ENCODE data around the gene CYP1A1. TPM values are rescaled to one million over a fixed set of nuclear protein-coding genes. Genes with fewer than 3 reads are reported as not detected.

Gene CYP1A1
- total and polyA plus RNA-seq, 2 of the 13 experiments (the other 11 are each of a cell fraction or from before 2014, with no cell fraction given): 7.9 to 8.0 TPM

GRCh38 chr15:74768771-74769342 is 43.5 kb upstream of the CYP1A1 start (continued):
- TF ChIP-seq ZNF841 (CRISPR knock-in tag; IDR thresholded peaks at IDR 0.05; ENCODE audit: borderline replicate concordance) (no peak), ATF1 (CRISPR knock-in tag; IDR thresholded peaks at IDR 0.05) (no peak)
- TF ChIP-seq, protein P1, sequence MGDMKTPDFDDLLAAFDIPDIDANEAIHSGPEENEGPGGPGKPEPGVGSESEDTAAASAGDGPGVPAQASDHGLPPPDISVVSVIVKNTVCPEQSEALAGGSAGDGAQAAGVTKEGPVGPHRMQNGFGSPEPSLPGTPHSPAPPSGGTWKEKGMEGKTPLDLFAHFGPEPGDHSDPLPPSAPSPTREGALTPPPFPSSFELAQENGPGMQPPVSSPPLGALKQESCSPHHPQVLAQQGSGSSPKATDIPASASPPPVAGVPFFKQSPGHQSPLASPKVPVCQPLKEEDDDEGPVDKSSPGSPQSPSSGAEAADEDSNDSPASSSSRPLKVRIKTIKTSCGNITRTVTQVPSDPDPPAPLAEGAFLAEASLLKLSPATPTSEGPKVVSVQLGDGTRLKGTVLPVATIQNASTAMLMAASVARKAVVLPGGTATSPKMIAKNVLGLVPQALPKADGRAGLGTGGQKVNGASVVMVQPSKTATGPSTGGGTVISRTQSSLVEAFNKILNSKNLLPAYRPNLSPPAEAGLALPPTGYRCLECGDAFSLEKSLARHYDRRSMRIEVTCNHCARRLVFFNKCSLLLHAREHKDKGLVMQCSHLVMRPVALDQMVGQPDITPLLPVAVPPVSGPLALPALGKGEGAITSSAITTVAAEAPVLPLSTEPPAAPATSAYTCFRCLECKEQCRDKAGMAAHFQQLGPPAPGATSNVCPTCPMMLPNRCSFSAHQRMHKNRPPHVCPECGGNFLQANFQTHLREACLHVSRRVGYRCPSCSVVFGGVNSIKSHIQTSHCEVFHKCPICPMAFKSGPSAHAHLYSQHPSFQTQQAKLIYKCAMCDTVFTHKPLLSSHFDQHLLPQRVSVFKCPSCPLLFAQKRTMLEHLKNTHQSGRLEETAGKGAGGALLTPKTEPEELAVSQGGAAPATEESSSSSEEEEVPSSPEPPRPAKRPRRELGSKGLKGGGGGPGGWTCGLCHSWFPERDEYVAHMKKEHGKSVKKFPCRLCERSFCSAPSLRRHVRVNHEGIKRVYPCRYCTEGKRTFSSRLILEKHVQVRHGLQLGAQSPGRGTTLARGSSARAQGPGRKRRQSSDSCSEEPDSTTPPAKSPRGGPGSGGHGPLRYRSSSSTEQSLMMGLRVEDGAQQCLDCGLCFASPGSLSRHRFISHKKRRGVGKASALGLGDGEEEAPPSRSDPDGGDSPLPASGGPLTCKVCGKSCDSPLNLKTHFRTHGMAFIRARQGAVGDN (CRISPR knock-in tag; IDR thresholded peaks at IDR 0.05): peak; percentile 24; the same call in 1 of the 2 replicates

DNA sequence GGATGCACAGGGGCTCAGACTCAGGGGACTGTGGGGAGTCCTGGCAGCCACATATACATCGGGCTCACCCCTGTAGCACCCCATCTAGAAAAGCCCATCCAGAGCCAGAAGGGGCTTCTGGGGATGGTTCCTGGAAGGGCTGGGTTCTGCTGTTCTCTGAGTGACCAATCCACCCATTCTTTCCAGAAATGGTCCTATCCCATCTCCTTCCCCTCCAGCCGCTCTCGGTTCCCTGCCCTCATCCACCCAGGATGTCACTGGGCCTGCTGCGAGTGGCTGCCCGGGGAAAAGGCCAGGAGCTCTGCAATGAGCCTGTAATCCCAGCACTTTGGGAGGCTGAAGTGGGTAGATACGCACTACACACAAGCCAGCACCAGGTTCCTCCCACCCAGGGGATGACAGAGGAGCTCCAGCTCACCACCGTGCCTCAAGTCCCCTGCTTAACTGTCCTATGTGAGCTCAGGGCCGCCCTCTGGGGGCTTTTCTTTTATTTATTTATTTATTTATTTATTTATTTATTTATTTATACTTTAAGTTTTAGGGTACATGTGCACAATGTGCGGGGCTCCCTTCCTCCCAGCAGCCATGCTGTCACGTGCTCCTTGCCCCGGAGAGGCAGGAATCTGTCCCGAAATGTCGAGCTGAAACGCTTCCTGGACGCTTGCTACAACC is 42.9 kb upstream of the CYP1A1 start:
- intact Hi-C loops (cut with micrococcal nuclease; ENCODE audit: unreplicated experiment) (loop anchor here (10.0 kb wide), 1 partner anchor 63 kb away; no protein-coding TSS in a partner anchor), in situ Hi-C loops (cut with HindIII; ENCODE audit: extremely low pct_ligation_motif_present, low pct_unique_long_range_greater_than_20kb) (loop anchor here (5.0 kb wide), 2 partner anchors 131 to 396 kb away; no protein-coding TSS in a partner anchor)
- Histone ChIP-seq H3K36me3 (replicated peaks in 1 of 2; ENCODE audit: control insufficient read depth in 1 of 2, insufficient read depth in 2 of 2, low read length in 2 of 2) (no peaks in the 10 kb centered on the region), H3K27me3 (ENCODE audit: control insufficient read depth in 1 of 2, insufficient read depth in 2 of 2, low read length in 2 of 2) (no peaks in the 10 kb centered on the region), H3K4me1 (ENCODE audit: insufficient read depth, low read length) (peaks cover 29% of the 10 kb centered on the region), H3K9me3 (ENCODE audit: low read length) (no peaks in the 10 kb centered on the region), H2AFZ (ENCODE audit: low read length) (no peak overlapping the region), H3K27ac (ENCODE audit: extremely low read length, insufficient read depth, low read length) (no peak overlapping the region), H3K4me3 (replicated peaks in 1 of 3; ENCODE audit: insufficient read depth in 1 of 3, low read depth in 2 of 3, low read length in 3 of 3) (peak overlapping the region; percentile 27 to 58 (median 44); a peak in 5 of 6 replicates), H4K20me1 (ENCODE audit: insufficient read depth, low read length) (no peaks in the 10 kb centered on the region), H3K4me2 (ENCODE audit: low read depth, low read length) (peak overlapping the region; percentile 87), H3K79me2 (ENCODE audit: insufficient read depth, low read length) (no peaks in the 10 kb centered on the region), H3K9ac (ENCODE audit: insufficient read depth, low read depth, low read length) (no peak overlapping the region)
- no peak for ATAC-seq
- FAIRE-seq: no peak
- DNase-seq (ENCODE audit: low spot score): no peak
- 38% methylated on average over 14 of the region's 15 CpGs for WGBS (ENCODE audit: low lambda C conversion rate)
- POLR2A ChIA-PET: interaction anchor here (0.6 to 2.3 kb wide), 8 partner anchors 8 to 137 kb away, joined by 4 to 13 read pairs (median 7); partner anchors contain the start of gene CYP1A1
- no peak for TF ChIP-seq POLR2AphosphoS5 (IDR thresholded peaks at IDR 0.05; ENCODE audit: low read depth, low read length)
- no peak for TF ChIP-seq POGZ (CRISPR knock-in tag; IDR thresholded peaks at IDR 0.05)
- no peak for TF ChIP-seq FLYWCH1 (CRISPR knock-in tag; IDR thresholded peaks at IDR 0.05)
- TF ChIP-seq NFYB (CRISPR knock-in tag; IDR thresholded peaks at IDR 0.05): no peak
- TF ChIP-seq SP2 (CRISPR knock-in tag; IDR thresholded peaks at IDR 0.05): no peak
- no peak for TF ChIP-seq SRSF1 (optimal IDR thresholded peaks at IDR 0.05; ENCODE audit: low read depth, low read length)
- no peak for TF ChIP-seq MEF2D (CRISPR knock-in tag; IDR thresholded peaks at IDR 0.05)
- TF ChIP-seq DPF2 (CRISPR knock-in tag; IDR thresholded peaks at IDR 0.05; ENCODE audit: borderline replicate concordance, low read depth): no peak
- no peak for TF ChIP-seq ZNF350 (CRISPR knock-in tag; IDR thresholded peaks at IDR 0.05; ENCODE audit: borderline replicate concordance, low read depth)
- no peak for TF ChIP-seq TARDBP (CRISPR knock-in tag; IDR thresholded peaks at IDR 0.05)
- TF ChIP-seq, protein P2, sequence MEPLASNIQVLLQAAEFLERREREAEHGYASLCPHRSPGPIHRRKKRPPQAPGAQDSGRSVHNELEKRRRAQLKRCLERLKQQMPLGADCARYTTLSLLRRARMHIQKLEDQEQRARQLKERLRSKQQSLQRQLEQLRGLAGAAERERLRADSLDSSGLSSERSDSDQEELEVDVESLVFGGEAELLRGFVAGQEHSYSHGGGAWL (CRISPR knock-in tag; IDR thresholded peaks at IDR 0.05): no peak
- TF ChIP-seq SIN3B (IDR thresholded peaks at IDR 0.05; ENCODE audit: low read length): no peak
- no peak for TF ChIP-seq SOX13 (IDR thresholded peaks at IDR 0.05)
- no peak for TF ChIP-seq SOX13 (CRISPR knock-in tag; conservative IDR thresholded peaks at IDR 0.05 in 1 of 2, IDR thresholded peaks at IDR 0.05 in 1 of 2)
- CTCF ChIA-PET (ENCODE audit: low intra/inter-chr PET ratio, low total read pairs): interaction anchor here (0.8 to 5.8 kb wide), 7 partner anchors 32 to 150 kb away, joined by 3 to 59 read pairs (median 7); no protein-coding TSS in a partner anchor
- BruUV-seq (replicated peaks): no TSS peak
